ENCODE measurements around the gene UBFD1.
"Not testable (repeated sequence)": the region's sequence is repeated elsewhere in the genome, so short reads cannot be mapped to it uniquely, and the experiment has no call there.

UBFD1 gene

GRCh38 chr16:23567602-23568001, 10.1 kb downstream of the UBFD1 start:
- no peak for DNase-seq (ENCODE audit: low read depth)

- DNase-seq (ENCODE audit: low read depth) = no peak
Measured at GRCh38 chr16:23570992-23571632, 13.6 kb downstream of the UBFD1 start.

- no peak for DNase-seq (ENCODE audit: low read depth)
Measured at GRCh38 chr16:23571895-23572294, 14.4 kb downstream of the UBFD1 start.

- DNase-seq (ENCODE audit: low read depth) = no peak
Measured at GRCh38 chr16:23572394-23572793, 14.9 kb downstream of the UBFD1 start.

- no peak for DNase-seq (ENCODE audit: low read depth)
Measured at GRCh38 chr16:23573817-23574216, 16.3 kb downstream of the UBFD1 start.

GRCh38 chr16:23575834-23576233, 18.3 kb downstream of the UBFD1 start:
- no peak for DNase-seq (ENCODE audit: low read depth)

GRCh38 chr16:23577493-23577892, 20.0 kb downstream of the UBFD1 start:
- no peak for DNase-seq (ENCODE audit: low read depth)

- DNase-seq (ENCODE audit: low read depth) = no peak
Measured at GRCh38 chr16:23578101-23578830, 20.7 kb downstream of the UBFD1 start.

GRCh38 chr16:23579371-23579770, 21.8 kb downstream of the UBFD1 start:
- DNase-seq (ENCODE audit: low read depth) = no peak

GRCh38 chr16:23580391-23580790, 22.9 kb downstream of the UBFD1 start:
- no peak for DNase-seq (ENCODE audit: low read depth)

- no peak for DNase-seq (ENCODE audit: low read depth)
Measured at GRCh38 chr16:23581764-23582163, 24.2 kb downstream of the UBFD1 start.

GRCh38 chr16:23583271-23583670, 25.7 kb downstream of the UBFD1 start:
- DNase-seq (ENCODE audit: low read depth) = not testable (repeated sequence)

- no peak for DNase-seq (ENCODE audit: low read depth)
Measured at GRCh38 chr16:23584186-23585076, 26.9 kb downstream of the UBFD1 start.

- DNase-seq (ENCODE audit: low read depth) = no peak
Measured at GRCh38 chr16:23587726-23588125, 30.2 kb downstream of the UBFD1 start.

- DNase-seq (ENCODE audit: low read depth) = no peak
Measured at GRCh38 chr16:23590181-23590580, 32.7 kb downstream of the UBFD1 start.

GRCh38 chr16:23594186-23594585, 36.7 kb downstream of the UBFD1 start:
- no peak for DNase-seq (ENCODE audit: low read depth)

GRCh38 chr16:23595246-23595950, 37.9 kb downstream of the UBFD1 start:
- no peak for DNase-seq (ENCODE audit: low read depth)

GRCh38 chr16:23595951-23596720, 38.6 kb downstream of the UBFD1 start, which contains the start of gene NDUFAB1:
Gene NDUFAB1, minus strand, starts transcription at chr16:23596316. Its CDS starts 26 bp downstream, at chr16:23596290.
- DNase-seq (ENCODE audit: low read depth) = peak; percentile 86

- DNase-seq (ENCODE audit: low read depth) = no peak
Measured at GRCh38 chr16:23597003-23597756, 39.7 kb downstream of the UBFD1 start.

- no peak for DNase-seq (ENCODE audit: low read depth)
Measured at GRCh38 chr16:23607726-23608125, 50.2 kb downstream of the UBFD1 start.

Measured in activated T-helper 9 cell treated with anti-CD3 and anti-CD28 coated beads, Interleukin-2, amount 50 U/mL, for 16 hours (primary cell).